ENCODE data around the gene DAZAP1.

DNA sequence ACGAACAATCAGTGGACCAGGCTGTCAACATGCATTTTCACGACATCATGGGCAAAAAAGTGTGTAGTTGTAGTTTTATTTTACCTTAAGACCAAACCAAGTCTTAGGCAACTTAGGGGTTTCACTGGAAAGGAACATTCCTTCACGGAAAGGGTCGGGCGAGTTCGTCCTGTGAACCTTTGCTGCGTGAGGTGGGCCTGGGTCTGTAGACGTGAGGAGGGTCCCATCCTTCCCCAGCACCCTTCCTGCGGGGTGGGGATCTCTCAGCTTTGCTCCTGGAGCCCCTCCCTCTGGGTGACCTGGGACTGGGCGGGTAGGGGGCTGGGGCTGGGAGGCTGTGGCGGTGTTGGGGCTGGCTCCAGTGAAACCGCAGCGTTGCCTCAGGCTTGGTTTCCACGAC, 18.5 kb downstream of the DAZAP1 start:
- TF ChIP-seq, protein P1, sequence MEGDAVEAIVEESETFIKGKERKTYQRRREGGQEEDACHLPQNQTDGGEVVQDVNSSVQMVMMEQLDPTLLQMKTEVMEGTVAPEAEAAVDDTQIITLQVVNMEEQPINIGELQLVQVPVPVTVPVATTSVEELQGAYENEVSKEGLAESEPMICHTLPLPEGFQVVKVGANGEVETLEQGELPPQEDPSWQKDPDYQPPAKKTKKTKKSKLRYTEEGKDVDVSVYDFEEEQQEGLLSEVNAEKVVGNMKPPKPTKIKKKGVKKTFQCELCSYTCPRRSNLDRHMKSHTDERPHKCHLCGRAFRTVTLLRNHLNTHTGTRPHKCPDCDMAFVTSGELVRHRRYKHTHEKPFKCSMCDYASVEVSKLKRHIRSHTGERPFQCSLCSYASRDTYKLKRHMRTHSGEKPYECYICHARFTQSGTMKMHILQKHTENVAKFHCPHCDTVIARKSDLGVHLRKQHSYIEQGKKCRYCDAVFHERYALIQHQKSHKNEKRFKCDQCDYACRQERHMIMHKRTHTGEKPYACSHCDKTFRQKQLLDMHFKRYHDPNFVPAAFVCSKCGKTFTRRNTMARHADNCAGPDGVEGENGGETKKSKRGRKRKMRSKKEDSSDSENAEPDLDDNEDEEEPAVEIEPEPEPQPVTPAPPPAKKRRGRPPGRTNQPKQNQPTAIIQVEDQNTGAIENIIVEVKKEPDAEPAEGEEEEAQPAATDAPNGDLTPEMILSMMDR (conservative IDR thresholded peaks at IDR 0.05; ENCODE audit: low read depth, low read length): no peak
- no peak for TF ChIP-seq EZH2 (IDR thresholded peaks at IDR 0.05; ENCODE audit: low read length, unreplicated experiment)
- no peak for TF ChIP-seq EZH2phosphoT487 (IDR thresholded peaks at IDR 0.05; ENCODE audit: borderline replicate concordance, low read length)
